Testis (tissue), 3 donors: ENCODE data around the gene CD27. TPM values are rescaled to one million over a fixed set of nuclear protein-coding genes. Genes with fewer than 3 reads are reported as not detected.
A peak's percentile ranks its signal among the peaks of the same experiment; 100 is the strongest.
"Not testable (repeated sequence)": the region's sequence is repeated elsewhere in the genome, so short reads cannot be mapped to it uniquely, and the experiment has no call there.

Experiments
- DNase-seq: peaks from one replicate; pipeline ENCODE4 v3.0.0-alpha.2; 2019
- H3K27ac ChIP-seq, 2 donors: fragments of 200-600 bp; sonication (generic); one replicate each; pipeline ENCODE4 v1.5.1; 2019
- H3K27me3 ChIP-seq: fragments of 200-600 bp; sonication (generic); one replicate; pipeline ENCODE4 v1.5.1; 2019
- H3K36me3 ChIP-seq: fragments of 200-600 bp; sonication (generic); one replicate; pipeline ENCODE4 v1.5.1; 2017; ENCODE audit warnings: low read depth; ENCODE audit errors: missing control alignments
- H3K4me1 ChIP-seq: fragments of 200-600 bp; sonication (generic); one replicate; pipeline ENCODE4 v1.5.1; 2019
- H3K4me3 ChIP-seq, 2 donors: fragments of 200-600 bp; sonication (generic); one replicate each; pipeline ENCODE4 v1.5.1; 2017 to 2019
- H3K9me3 ChIP-seq: fragments of 200-600 bp; sonication (generic); one replicate; pipeline ENCODE4 v1.5.1; 2017
- CTCF ChIP-seq, 3 experiments: fragments of 450-650 bp in 2 of 3; fragments of 200-600 bp in 1 of 3; sonication (generic) in 1 of 3; IDR thresholded peaks; one replicate each; pipeline ENCODE4 v1.5.1; 2016 to 2019; ENCODE audit warnings: antibody characterized with exemption in 3 of 3, mild to moderate bottlenecking in 2 of 3, moderate library complexity in 1 of 3
- POLR2A ChIP-seq: fragments of 450-650 bp; IDR thresholded peaks from one replicate; pipeline ENCODE4 v1.6.1; 2017; ENCODE audit warnings: antibody characterized with exemption, mild to moderate bottlenecking, moderate library complexity
- WGBS, 2 donors: methylation state at CpG; one replicate each; pipeline ENCODE4 v1.1.5; 2018; 5-methylcytosine and 5-hydroxymethylcytosine counted together
- intact Hi-C: fragments of 100-400 bp; cut with DNase I; formaldehyde crosslinking; loops from one replicate; pipeline ENCODE4 v1.15.1; 2023; ENCODE audit warnings: low total_unique reads
- polyA plus RNA-seq: library from polyadenylated mRNA; stranded (reverse); fragments of 350-450 nt; fragmentation: Illumina TruSeq; extraction: RNeasy Lipid Tissue Mini Kit (QIAGEN cat#74804); gene quantifications from one replicate; pipeline ENCODE4 v1.2.3, GENCODE V29; 2014; ENCODE audit warnings: low read depth, low replicate concordance; ENCODE audit not compliant: insufficient read depth
- total RNA-seq, 2 donors: library from RNA; depleted of rRNA; stranded (reverse); fragments of >200 nt; gene quantifications; one replicate each; pipeline ENCODE4 v1.2.3, GENCODE V29; 2016

CD27 gene
- total and polyA plus RNA-seq, 3 donors from 2014 or later: 0.74 to 3.7 TPM; not detected in 1

GRCh38 chr12:6463858-6464257 is 19.1 kb downstream of the CD27 start:
- Histone ChIP-seq H3K4me1 (no peaks in the 10 kb centered on the region), H3K27me3 (no peaks in the 10 kb centered on the region), H3K36me3 (no peaks in the 10 kb centered on the region), H3K27ac (no peak overlapping the region), H3K4me3 (no peak overlapping the region), H3K9me3 (no peaks in the 10 kb centered on the region)
- DNase-seq: no peak
- no peak for TF ChIP-seq CTCF (IDR thresholded peaks at IDR 0.05)
- TF ChIP-seq POLR2A: no peak
- intact Hi-C loops: no loop called here
- 90 to 92% methylated on average over 6 of the region's 6 CpGs for WGBS, 2 donors

- no peak for DNase-seq
- Histone ChIP-seq H3K36me3 (no peaks in the 10 kb centered on the region), H3K4me1 (peaks cover 6% of the 10 kb centered on the region), H3K4me3 (no peak overlapping the region), H3K27me3 (no peaks in the 10 kb centered on the region), H3K9me3 (no peaks in the 10 kb centered on the region), H3K27ac (no peak overlapping the region)
- 91 to 93% methylated on average over 8 of the region's 8 CpGs for WGBS, 2 donors
- TF ChIP-seq POLR2A (no peak), CTCF (IDR thresholded peaks at IDR 0.05) (no peak)
- intact Hi-C loops: no loop called here
Measured at GRCh38 chr12:6464531-6464930, 19.8 kb downstream of the CD27 start.

GRCh38 chr12:6465467-6466183 is 20.9 kb downstream of the CD27 start:
- Histone ChIP-seq H3K4me1 (peaks cover 8% of the 10 kb centered on the region), H3K27ac (no peak overlapping the region), H3K4me3 (no peak overlapping the region), H3K36me3 (no peaks in the 10 kb centered on the region), H3K9me3 (no peaks in the 10 kb centered on the region), H3K27me3 (no peaks in the 10 kb centered on the region)
- DNase-seq: peak; percentile 72
- intact Hi-C loops: no loop called here
- 43 to 51% methylated on average over 6 of the region's 6 CpGs for WGBS, 2 donors
- TF ChIP-seq CTCF (IDR thresholded peaks at IDR 0.05) (peak; percentile 86 to 90 (median 89)), POLR2A (no peak)

GRCh38 chr12:6466184-6466573 is 21.4 kb downstream of the CD27 start:
- peaks cover 9% of the 10 kb centered on the region for H3K4me1 ChIP-seq
- intact Hi-C loops: no loop called here
- no peak for DNase-seq
- no peaks in the 10 kb centered on the region for H3K9me3 ChIP-seq
- no peak overlapping the region for H3K27ac ChIP-seq
- H3K36me3 ChIP-seq: no peaks in the 10 kb centered on the region
- TF ChIP-seq CTCF (IDR thresholded peaks at IDR 0.05): no peak
- TF ChIP-seq POLR2A: no peak
- H3K4me3 ChIP-seq: no peak overlapping the region
- no peaks in the 10 kb centered on the region for H3K27me3 ChIP-seq
- WGBS, 2 donors: 86 to 88% methylated on average over 4 to 5 of the region's 5 CpGs

GRCh38 chr12:6466751-6467150 is 22.0 kb downstream of the CD27 start:
- H3K4me1 ChIP-seq: peaks cover 13% of the 10 kb centered on the region
- H3K36me3 ChIP-seq, intact Hi-C loops, H3K27me3 ChIP-seq, H3K27ac ChIP-seq, H3K9me3 ChIP-seq, H3K4me3 ChIP-seq, DNase-seq: not testable (repeated sequence)
- WGBS, 2 donors: 80 to 95% methylated on average over 4 of the region's 4 CpGs

GRCh38 chr12:6467571-6468282 is 23.0 kb downstream of the CD27 start:
- DNase-seq, H3K9me3 ChIP-seq, H3K4me3 ChIP-seq, H3K27ac ChIP-seq, H3K36me3 ChIP-seq, intact Hi-C loops, H3K27me3 ChIP-seq: not testable (repeated sequence)
- WGBS, 2 donors: 100% methylated on average over 4 to 9 of the region's 9 CpGs
- peaks cover 13% of the 10 kb centered on the region for H3K4me1 ChIP-seq
